H9 (cell line): Measurements from ENCODE around the gene GSE1. TPM values are rescaled to one million over a fixed set of nuclear protein-coding genes. Genes with fewer than 3 reads are reported as not detected.

ENCODE experiments used
- DNase-seq: peaks from one replicate; pipeline ENCODE4 v3.0.0-alpha.2; 2017
- H2AFZ ChIP-seq: one replicate; pipeline ENCODE4 v1.6.1; 2013; ENCODE audit warnings: mild to moderate bottlenecking, low read length, control low read depth, moderate library complexity
- H2AK5ac ChIP-seq: 2 replicates; pipeline ENCODE4 v1.6.1; 2013; ENCODE audit warnings: low read length, control low read depth, mixed read lengths; ENCODE audit not compliant: insufficient read length
- H2BK120ac ChIP-seq: one replicate; pipeline ENCODE4 v1.6.1; 2013; ENCODE audit warnings: low read depth, mild to moderate bottlenecking, low read length, control low read depth, inconsistent platforms; ENCODE audit not compliant: poor library complexity, severe bottlenecking
- H2BK12ac ChIP-seq: 2 replicates; pipeline ENCODE4 v1.6.1; 2013; ENCODE audit warnings: low read length, control low read depth, mixed read lengths, low read depth; ENCODE audit not compliant: insufficient read length
- H2BK15ac ChIP-seq: 2 replicates; pipeline ENCODE4 v1.6.1; 2013; ENCODE audit warnings: low read depth, low read length, control low read depth
- H2BK20ac ChIP-seq: one replicate; pipeline ENCODE4 v1.6.1; 2013; ENCODE audit warnings: low read depth, mild to moderate bottlenecking, low read length, control low read depth, inconsistent platforms; ENCODE audit not compliant: poor library complexity, severe bottlenecking
- H2BK5ac ChIP-seq: 2 replicates; pipeline ENCODE4 v1.6.1; 2013; ENCODE audit warnings: low read length, control low read depth, mixed read lengths; ENCODE audit not compliant: insufficient read length
- H3K14ac ChIP-seq: 2 replicates; pipeline ENCODE4 v1.6.1; 2013; ENCODE audit warnings: low read length, control low read depth; ENCODE audit not compliant: insufficient read depth
- H3K18ac ChIP-seq: 2 replicates; pipeline ENCODE4 v1.6.1; 2013; ENCODE audit warnings: low read depth, mild to moderate bottlenecking, mixed read lengths, low read length, control low read depth; ENCODE audit not compliant: insufficient read length
- H3K23ac ChIP-seq: 2 replicates; pipeline ENCODE4 v1.6.1; 2013; ENCODE audit warnings: low read length, control low read depth, mixed read lengths, low read depth; ENCODE audit not compliant: insufficient read length
- H3K23me2 ChIP-seq: 2 replicates; pipeline ENCODE4 v1.6.1; 2013; ENCODE audit warnings: low read depth, mild to moderate bottlenecking, mixed read lengths, low read length, control low read depth; ENCODE audit not compliant: insufficient read length, poor library complexity, severe bottlenecking
- H3K27ac ChIP-seq: 2 replicates; pipeline ENCODE4 v1.5.1; 2013; ENCODE audit warnings: low read length, control low read depth, mixed read lengths, low read depth; ENCODE audit not compliant: insufficient read length
- H3K27me3 ChIP-seq: 2 replicates; pipeline ENCODE4 v1.6.1; 2013; ENCODE audit warnings: low read length, control low read depth, inconsistent platforms; ENCODE audit not compliant: insufficient read depth
- H3K4ac ChIP-seq: 2 replicates; pipeline ENCODE4 v1.6.1; 2013; ENCODE audit warnings: low read depth, mild to moderate bottlenecking, control low read depth, inconsistent platforms, low read length, moderate library complexity
- H3K4me1 ChIP-seq: 2 replicates; pipeline ENCODE4 v1.6.1; 2013; ENCODE audit warnings: low read length, control low read depth, inconsistent platforms; ENCODE audit not compliant: insufficient read depth
- H3K4me2 ChIP-seq: 2 replicates; pipeline ENCODE4 v1.6.1; 2013; ENCODE audit warnings: low read length, control low read depth, mixed read lengths; ENCODE audit not compliant: insufficient read length, insufficient read depth
- H3K56ac ChIP-seq: 2 replicates; pipeline ENCODE4 v1.6.1; 2013; ENCODE audit warnings: low read depth, mild to moderate bottlenecking, mixed read lengths, low read length, control low read depth; ENCODE audit not compliant: insufficient read length
- H3K79me1 ChIP-seq: 2 replicates; pipeline ENCODE4 v1.6.1; 2013; ENCODE audit warnings: low read depth, mild to moderate bottlenecking, moderate library complexity, low read length, control low read depth, inconsistent platforms; ENCODE audit not compliant: insufficient read depth, poor library complexity, severe bottlenecking
- H3K79me2 ChIP-seq: 2 replicates; pipeline ENCODE4 v1.6.1; 2013; ENCODE audit warnings: low read length, control low read depth, inconsistent platforms; ENCODE audit not compliant: insufficient read depth
- H3K9ac ChIP-seq: 2 replicates; pipeline ENCODE4 v1.6.1; 2013; ENCODE audit warnings: low read length, control low read depth, mixed read lengths; ENCODE audit not compliant: insufficient read length; ENCODE audit errors: extremely low read depth
- H3K9me3 ChIP-seq: one replicate; pipeline ENCODE4 v1.6.1; 2013; ENCODE audit warnings: low read depth, low read length, inconsistent platforms; ENCODE audit not compliant: control insufficient read depth
- H3T11ph ChIP-seq: one replicate; pipeline ENCODE4 v1.6.1; 2013; ENCODE audit warnings: mild to moderate bottlenecking, low read length, control low read depth, inconsistent platforms
- H4K20me1 ChIP-seq: one replicate; pipeline ENCODE4 v1.6.1; 2013; ENCODE audit not compliant: control insufficient read depth, insufficient read length, insufficient read depth
- H4K5ac ChIP-seq: 2 replicates; pipeline ENCODE4 v1.6.1; 2013; ENCODE audit warnings: low read depth, mild to moderate bottlenecking, mixed read lengths, low read length, control low read depth; ENCODE audit not compliant: insufficient read length
- H4K8ac ChIP-seq: replicated peaks from 2 replicates; pipeline ENCODE4 v1.6.1; 2013; ENCODE audit warnings: low read length, control low read depth, mixed read lengths, low read depth; ENCODE audit not compliant: insufficient read length
- H4K91ac ChIP-seq: 2 replicates; pipeline ENCODE4 v1.6.1; 2013; ENCODE audit warnings: low read depth, mild to moderate bottlenecking, moderate library complexity, mixed read lengths, low read length, control low read depth; ENCODE audit not compliant: insufficient read length
- H3K27ac Mint-ChIP-seq, 3 experiments: 2 replicates in 2 of 3; 3 replicates in 1 of 3; pipeline ENCODE4 v1.8.0; 2020 to 2021; ENCODE audit warnings: mixed read lengths in 3 of 3, mild to moderate bottlenecking in 1 of 3, moderate library complexity in 1 of 3
- H3K27me3 Mint-ChIP-seq: 2 replicates; pipeline ENCODE4 v1.8.0; 2021; ENCODE audit warnings: low read depth, mild to moderate bottlenecking, moderate library complexity, mixed read lengths
- H3K36me3 Mint-ChIP-seq, 3 experiments: 2 replicates in 2 of 3; 3 replicates in 1 of 3; pipeline ENCODE4 v1.8.0; 2020 to 2021; ENCODE audit warnings: low read depth in 3 of 3, mixed read lengths in 3 of 3; ENCODE audit not compliant: insufficient read depth in 1 of 3
- H3K4me1 Mint-ChIP-seq, 2 experiments: 2 replicates each; pipeline ENCODE4 v1.8.0; 2020; ENCODE audit warnings: mixed read lengths in 2 of 2
- H3K4me3 Mint-ChIP-seq, 2 experiments: 2 replicates in 1 of 2; 3 replicates in 1 of 2; pipeline ENCODE4 v1.8.0; 2020 to 2021; ENCODE audit warnings: mild to moderate bottlenecking in 2 of 2, mixed read lengths in 2 of 2, moderate library complexity in 1 of 2
- H3K9me3 Mint-ChIP-seq, 2 experiments: 2 replicates in 1 of 2; 3 replicates in 1 of 2; pipeline ENCODE4 v1.8.0; 2020; ENCODE audit warnings: mild to moderate bottlenecking in 2 of 2, mixed read lengths in 2 of 2, moderate library complexity in 1 of 2
- CTCF ChIP-seq: fragments of 200-600 bp; sonication (generic); conservative IDR thresholded peaks from 3 replicates; pipeline ENCODE4 v1.8.0; 2021; ENCODE audit warnings: antibody characterized with exemption, mild to moderate bottlenecking
- WGBS: extraction: QIAGEN DNeasy Blood & Tissue Kit; methylation state at CpG from one replicate; pipeline ENCODE4 v1.1.7; 2013; ENCODE audit warnings: missing lambda C conversion rate, low lambda C conversion rate, mixed read lengths; ENCODE audit not compliant: insufficient read length; ENCODE audit errors: extremely low coverage; 5-methylcytosine and 5-hydroxymethylcytosine counted together
- total RNA-seq: library from RNA; stranded (reverse); gene quantifications from 2 replicates; pipeline ENCODE4 v1.2.1, GENCODE V29; 2021

Gene GSE1
- total RNA-seq, 1 experiment from 2014 or later: 125 TPM

GRCh38 chr16:85646358-85646907 is 33.3 kb downstream of the GSE1 start:
- H3K4ac ChIP-seq: no peak overlapping the region
- H2AFZ ChIP-seq: no peak overlapping the region
- peaks cover 10% of the 10 kb centered on the region for H3K79me1 ChIP-seq
- no peak overlapping the region for H4K91ac ChIP-seq
- H2BK5ac ChIP-seq: no peak overlapping the region
- Mint-ChIP-seq H3K9me3 (no peaks in the 10 kb centered on the region), H3K36me3 (peaks cover 5 to 38% (median 28%) of the 10 kb centered on the region in 3 experiments; a peak in 6 of 7 replicates), H3K4me3 (no peak overlapping the region), H3K27me3 (no peaks in the 10 kb centered on the region), H3K27ac (no peak overlapping the region), H3K4me1 (peaks cover 0 to 10% of the 10 kb centered on the region in 2 experiments; a peak in 3 of 4 replicates)
- H2AK5ac ChIP-seq: no peak overlapping the region
- no peak overlapping the region for H3K4me2 ChIP-seq
- no peaks in the 10 kb centered on the region for H3K27me3 ChIP-seq
- H3K14ac ChIP-seq: no peak overlapping the region
- no peak overlapping the region for H2BK15ac ChIP-seq
- no peak overlapping the region for H2BK12ac ChIP-seq
- H3K4me1 ChIP-seq: no peaks in the 10 kb centered on the region
- H3K56ac ChIP-seq: no peak overlapping the region
- no peak overlapping the region for H4K5ac ChIP-seq
- H3K79me2 ChIP-seq: peaks cover 2% of the 10 kb centered on the region; the same call in 1 of the 2 replicates
- no peak overlapping the region for H3K9ac ChIP-seq
- H3K23me2 ChIP-seq: no peaks in the 10 kb centered on the region
- no peak overlapping the region for H3K18ac ChIP-seq
- WGBS: no CpG with 5 or more reads among the region's 17 CpGs
- no peak overlapping the region for H2BK120ac ChIP-seq
- H3K9me3 ChIP-seq: no peaks in the 10 kb centered on the region
- no peak overlapping the region for H4K8ac ChIP-seq
- H3K27ac ChIP-seq: no peak overlapping the region
- TF ChIP-seq CTCF: no peak
- H3K23ac ChIP-seq: no peak overlapping the region
- no peak for DNase-seq
- no peak overlapping the region for H2BK20ac ChIP-seq
- H4K20me1 ChIP-seq: no peaks in the 10 kb centered on the region
- no peak overlapping the region for H3T11ph ChIP-seq
